GM11168 (cell line): ENCODE data around the gene PRAMEF13.
"Not testable (repeated sequence)": the region's sequence is repeated elsewhere in the genome, so short reads cannot be mapped to it uniquely, and the experiment has no call there.

ENCODE experiments used
- in situ Hi-C: fragments of 300-500 bp; cut with MboI; formaldehyde crosslinking; loops from one replicate; pipeline ENCODE4 v1.12.0; 2022; ENCODE audit warnings: low sequenced_read_pairs; ENCODE audit not compliant: unreplicated experiment

PRAMEF13 gene

GRCh38 chr1:13201309-13201708 is at the start of gene PRAMEF13:
Gene PRAMEF13, minus strand, starts transcription at chr1:13201409. Its CDS starts 1,820 bp downstream, at chr1:13199589.
- in situ Hi-C loops = not testable (repeated sequence)

- in situ Hi-C loops = loop anchor here (10.0 to 25.0 kb wide), 2 partner anchors 135 to 302 kb away; partner anchors contain the start of genes HNRNPCL2 and PRAMEF6
Observed at GRCh38 chr1:13247122-13247521, 45.9 kb upstream of the PRAMEF13 start.

GRCh38 chr1:13246554-13246871 is 45.3 kb upstream of the PRAMEF13 start:
- in situ Hi-C loops = loop anchor here (10.0 to 25.0 kb wide), 2 partner anchors 134 to 302 kb away; partner anchors contain the start of genes HNRNPCL2 and PRAMEF6

GRCh38 chr1:13245841-13246553 is 44.8 kb upstream of the PRAMEF13 start:
- in situ Hi-C loops = loop anchor here (10.0 to 25.0 kb wide), 2 partner anchors 134 to 301 kb away; partner anchors contain the start of genes HNRNPCL2 and PRAMEF6

GRCh38 chr1:13243536-13244263 is 42.5 kb upstream of the PRAMEF13 start:
- in situ Hi-C loops = loop anchor here (10.0 to 25.0 kb wide), 2 partner anchors 131 to 299 kb away; partner anchors contain the start of genes HNRNPCL2 and PRAMEF6

- in situ Hi-C loops = loop anchor here (10.0 to 25.0 kb wide), 2 partner anchors 127 to 295 kb away; partner anchors contain the start of genes HNRNPCL2 and PRAMEF6
Observed at GRCh38 chr1:13239633-13240032, 38.4 kb upstream of the PRAMEF13 start.

- in situ Hi-C loops = loop anchor here (25.0 kb wide), 1 partner anchor 125 kb away; the partner anchor contains the start of gene HNRNPCL2
Observed at GRCh38 chr1:13237572-13237971, 36.4 kb upstream of the PRAMEF13 start.

- in situ Hi-C loops = loop anchor here (5.0 to 25.0 kb wide), 2 partner anchors 122 to 143 kb away; partner anchors contain the start of gene HNRNPCL2
Observed at GRCh38 chr1:13234057-13234456, 32.8 kb upstream of the PRAMEF13 start.

GRCh38 chr1:13232056-13232455 is 30.8 kb upstream of the PRAMEF13 start:
- in situ Hi-C loops = loop anchor here (5.0 to 25.0 kb wide), 2 partner anchors 120 to 145 kb away; partner anchors contain the start of gene HNRNPCL2

- in situ Hi-C loops = loop anchor here (5.0 to 25.0 kb wide), 2 partner anchors 119 to 146 kb away; partner anchors contain the start of gene HNRNPCL2
Observed at GRCh38 chr1:13231061-13231750, 30.0 kb upstream of the PRAMEF13 start.

- in situ Hi-C loops = loop anchor here (5.0 to 25.0 kb wide), 2 partner anchors 118 to 147 kb away; partner anchors contain the start of gene HNRNPCL2
Observed at GRCh38 chr1:13230601-13231000, 29.4 kb upstream of the PRAMEF13 start.

- in situ Hi-C loops = loop anchor here (5.0 to 25.0 kb wide), 2 partner anchors 118 to 147 kb away; partner anchors contain the start of gene HNRNPCL2
Observed at GRCh38 chr1:13230096-13230495, 28.9 kb upstream of the PRAMEF13 start.

GRCh38 chr1:13228343-13228781 is 27.2 kb upstream of the PRAMEF13 start:
- in situ Hi-C loops = loop anchor here (10.0 to 25.0 kb wide), 2 partner anchors 116 to 224 kb away; partner anchors contain the start of gene HNRNPCL2

GRCh38 chr1:13227271-13228055 is 26.3 kb upstream of the PRAMEF13 start:
- in situ Hi-C loops = loop anchor here (10.0 to 25.0 kb wide), 2 partner anchors 115 to 223 kb away; partner anchors contain the start of gene HNRNPCL2

- in situ Hi-C loops = loop anchor here (10.0 to 25.0 kb wide), 2 partner anchors 113 to 221 kb away; partner anchors contain the start of gene HNRNPCL2
Observed at GRCh38 chr1:13225675-13226204, 24.5 kb upstream of the PRAMEF13 start, which contains the start of gene PRAMEF18. Gene PRAMEF18, minus strand, starts transcription at chr1:13226154. Its CDS starts 48 bp downstream, at chr1:13226106.

GRCh38 chr1:13224480-13225060 is 23.4 kb upstream of the PRAMEF13 start:
- in situ Hi-C loops = loop anchor here (10.0 to 25.0 kb wide), 2 partner anchors 112 to 220 kb away; partner anchors contain the start of gene HNRNPCL2

- in situ Hi-C loops = loop anchor here (10.0 kb wide), 1 partner anchor 218 kb away; no protein-coding TSS in a partner anchor
Observed at GRCh38 chr1:13222788-13223187, 21.6 kb upstream of the PRAMEF13 start.

GRCh38 chr1:13219203-13219602 is 18.0 kb upstream of the PRAMEF13 start:
- in situ Hi-C loops = not testable (repeated sequence)
